Erythroblast (primary cell): ENCODE results near the gene SSR3.

Experiments
- GATA1 ChIP-seq: IDR thresholded peaks from 2 replicates; pipeline ENCODE4 v1.6.1; 2011; ENCODE audit warnings: low read depth, mild to moderate bottlenecking, control low read depth, low read length, moderate library complexity
- POLR2A ChIP-seq: IDR thresholded peaks from 2 replicates; pipeline ENCODE4 v1.6.1; 2011; ENCODE audit warnings: mild to moderate bottlenecking, low read length

GRCh38 chr3:156594219-156594683 is 39.3 kb upstream of the SSR3 start:
- TF ChIP-seq POLR2A, result no peak
- TF ChIP-seq GATA1, result no peak
